Karpas-422 (cell line): ENCODE results near the gene CDCA3. TPM values are rescaled to one million over a fixed set of nuclear protein-coding genes. Genes with fewer than 3 reads are reported as not detected.

Source experiments
- DNase-seq: peaks from one replicate; pipeline ENCODE4 v3.0.0-alpha.2; 2015
- H2AFZ ChIP-seq: fragments of 200-600 bp; sonication (generic); 2 replicates; pipeline ENCODE4 v1.6.1; 2014; ENCODE audit warnings: antibody characterized with exemption, low read length, mixed read lengths
- H3K27ac ChIP-seq: fragments of 200-600 bp; sonication (generic); 2 replicates; pipeline ENCODE4 v1.5.1; 2014; ENCODE audit warnings: mild to moderate bottlenecking, low read length, moderate library complexity
- H3K27me3 ChIP-seq: fragments of 200-600 bp; sonication (generic); 2 replicates; pipeline ENCODE4 v1.6.1; 2014; ENCODE audit warnings: low read length, mixed read lengths
- H3K36me3 ChIP-seq: fragments of 200-600 bp; sonication (generic); 2 replicates; pipeline ENCODE4 v1.6.1; 2014; ENCODE audit warnings: low read length, mixed read lengths; ENCODE audit not compliant: insufficient read depth
- H3K4me1 ChIP-seq: fragments of 200-600 bp; sonication (generic); 2 replicates; pipeline ENCODE4 v1.6.1; 2014; ENCODE audit warnings: mild to moderate bottlenecking, low read length, mixed read lengths
- H3K4me2 ChIP-seq: fragments of 200-600 bp; sonication (generic); 2 replicates; pipeline ENCODE4 v1.6.1; 2014; ENCODE audit warnings: low read length, low read depth, mild to moderate bottlenecking; ENCODE audit not compliant: poor library complexity, severe bottlenecking
- H3K4me3 ChIP-seq: fragments of 200-600 bp; sonication (generic); 2 replicates; pipeline ENCODE4 v1.5.1; 2014; ENCODE audit warnings: mild to moderate bottlenecking, antibody characterized with exemption, low read length, mixed read lengths
- H3K79me2 ChIP-seq: fragments of 200-600 bp; sonication (generic); 2 replicates; pipeline ENCODE4 v1.6.1; 2014; ENCODE audit warnings: mild to moderate bottlenecking, low read length, mixed read lengths
- H3K9ac ChIP-seq: fragments of 200-600 bp; sonication (generic); 2 replicates; pipeline ENCODE4 v1.6.0; 2014; ENCODE audit warnings: low read length
- H3K9me2 ChIP-seq: fragments of 200-600 bp; sonication (generic), shearing (Covaris generic); replicated peaks from 2 replicates; pipeline ENCODE4 v1.6.0; 2014; ENCODE audit warnings: mild to moderate bottlenecking, low read length, moderate library complexity; ENCODE audit not compliant: insufficient read depth
- H3K9me3 ChIP-seq: fragments of 300-700, 200-600 bp; sonication (generic); 2 replicates; pipeline ENCODE4 v1.6.1; 2014; ENCODE audit warnings: low read length, mixed read lengths
- H4K20me1 ChIP-seq: fragments of 200-600 bp; sonication (generic); 2 replicates; pipeline ENCODE4 v1.6.1; 2014; ENCODE audit warnings: mild to moderate bottlenecking, antibody characterized with exemption, low read length, low read depth; ENCODE audit not compliant: insufficient read depth
- total RNA-seq: library from RNA; depleted of rRNA; stranded (reverse); fragments of >200 nt; shearing (Covaris generic); gene quantifications from 2 replicates; pipeline ENCODE4 v1.2.3, GENCODE V29; 2014; ENCODE audit warnings: low replicate concordance

CDCA3 gene
- total RNA-seq, 1 experiment from 2014 or later: 70.0 TPM

GRCh38 chr12:6863586-6864321 lies 12.7 kb upstream of the CDCA3 start:
- Histone ChIP-seq H3K36me3 (peaks cover 28% of the 10 kb centered on the region), H4K20me1 (peaks cover 12% of the 10 kb centered on the region), H3K27ac (no peak overlapping the region), H3K4me2 (no peak overlapping the region), H3K79me2 (peaks cover 14% of the 10 kb centered on the region), H3K9ac (no peak overlapping the region), H3K4me1 (peaks cover 15% of the 10 kb centered on the region), H3K27me3 (no peaks in the 10 kb centered on the region), H3K4me3 (no peak overlapping the region), H3K9me3 (no peaks in the 10 kb centered on the region), H3K9me2 (no peaks in the 10 kb centered on the region), H2AFZ (no peak overlapping the region)
- DNase-seq: no peak

GRCh38 chr12:6863033-6863432 lies 11.9 kb upstream of the CDCA3 start:
- Histone ChIP-seq H4K20me1 (peaks cover 5% of the 10 kb centered on the region), H3K27me3 (no peaks in the 10 kb centered on the region), H3K9ac (no peak overlapping the region), H3K4me1 (peaks cover 10% of the 10 kb centered on the region), H3K9me2 (no peaks in the 10 kb centered on the region), H3K36me3 (peaks cover 21% of the 10 kb centered on the region), H2AFZ (no peak overlapping the region), H3K27ac (no peak overlapping the region), H3K79me2 (peaks cover 7% of the 10 kb centered on the region), H3K4me3 (no peak overlapping the region), H3K4me2 (no peak overlapping the region), H3K9me3 (no peaks in the 10 kb centered on the region)
- no peak for DNase-seq

GRCh38 chr12:6861391-6861790 lies 10.3 kb upstream of the CDCA3 start:
- H3K9ac ChIP-seq: no peak overlapping the region
- H3K27ac ChIP-seq: no peak overlapping the region
- no peaks in the 10 kb centered on the region for H4K20me1 ChIP-seq
- no peaks in the 10 kb centered on the region for H3K79me2 ChIP-seq
- no peak overlapping the region for H3K4me2 ChIP-seq
- no peaks in the 10 kb centered on the region for H3K9me3 ChIP-seq
- H3K9me2 ChIP-seq: no peaks in the 10 kb centered on the region
- H3K4me1 ChIP-seq: peaks cover 2% of the 10 kb centered on the region
- peaks cover 26% of the 10 kb centered on the region; the same call in 1 of the 2 replicates for H3K36me3 ChIP-seq
- no peak overlapping the region for H2AFZ ChIP-seq
- no peak for DNase-seq
- H3K4me3 ChIP-seq: no peak overlapping the region
- no peaks in the 10 kb centered on the region for H3K27me3 ChIP-seq

- Histone ChIP-seq H3K36me3 (peaks cover 26% of the 10 kb centered on the region; the same call in 1 of the 2 replicates), H3K27me3 (no peaks in the 10 kb centered on the region), H3K79me2 (no peaks in the 10 kb centered on the region), H3K4me3 (no peak overlapping the region), H3K27ac (no peak overlapping the region), H3K9me3 (no peaks in the 10 kb centered on the region), H3K9ac (no peak overlapping the region), H2AFZ (no peak overlapping the region), H3K4me1 (no peaks in the 10 kb centered on the region), H3K9me2 (no peaks in the 10 kb centered on the region), H3K4me2 (no peak overlapping the region), H4K20me1 (no peaks in the 10 kb centered on the region)
- no peak for DNase-seq
Measured at GRCh38 chr12:6860942-6861341, 9.9 kb upstream of the CDCA3 start.

GRCh38 chr12:6860116-6860515 lies 9.0 kb upstream of the CDCA3 start:
- H3K36me3 ChIP-seq: peaks cover 28% of the 10 kb centered on the region; the same call in 1 of the 2 replicates
- no peak overlapping the region for H3K27ac ChIP-seq
- H3K27me3 ChIP-seq: no peaks in the 10 kb centered on the region
- H4K20me1 ChIP-seq: no peaks in the 10 kb centered on the region
- no peak overlapping the region for H2AFZ ChIP-seq
- H3K4me1 ChIP-seq: no peaks in the 10 kb centered on the region
- peaks cover 2% of the 10 kb centered on the region; the same call in 1 of the 2 replicates for H3K79me2 ChIP-seq
- no peaks in the 10 kb centered on the region for H3K9me3 ChIP-seq
- no peak for DNase-seq
- no peak overlapping the region for H3K4me2 ChIP-seq
- no peaks in the 10 kb centered on the region for H3K9me2 ChIP-seq
- no peak overlapping the region for H3K9ac ChIP-seq
- no peak overlapping the region for H3K4me3 ChIP-seq

GRCh38 chr12:6858799-6859198 lies 7.7 kb upstream of the CDCA3 start:
- no peak overlapping the region for H2AFZ ChIP-seq
- H3K4me1 ChIP-seq: peaks cover 4% of the 10 kb centered on the region
- no peaks in the 10 kb centered on the region for H3K9me2 ChIP-seq
- no peak overlapping the region for H3K4me3 ChIP-seq
- no peak overlapping the region for H3K27ac ChIP-seq
- no peaks in the 10 kb centered on the region for H3K27me3 ChIP-seq
- peaks cover 15% of the 10 kb centered on the region for H3K79me2 ChIP-seq
- no peak overlapping the region for H3K4me2 ChIP-seq
- DNase-seq: no peak
- H4K20me1 ChIP-seq: peaks cover 3% of the 10 kb centered on the region; the same call in 1 of the 2 replicates
- H3K36me3 ChIP-seq: peaks cover 23% of the 10 kb centered on the region; the same call in 1 of the 2 replicates
- no peaks in the 10 kb centered on the region for H3K9me3 ChIP-seq
- H3K9ac ChIP-seq: no peak overlapping the region

GRCh38 chr12:6855322-6855721 lies 4.2 kb upstream of the CDCA3 start:
- peaks cover 13% of the 10 kb centered on the region for H3K36me3 ChIP-seq
- no peak overlapping the region for H3K9ac ChIP-seq
- peaks cover 20% of the 10 kb centered on the region for H3K4me1 ChIP-seq
- no peak overlapping the region for H3K4me3 ChIP-seq
- H3K79me2 ChIP-seq: peaks cover 33% of the 10 kb centered on the region
- H3K27ac ChIP-seq: no peak overlapping the region
- no peak for DNase-seq
- no peaks in the 10 kb centered on the region for H3K9me2 ChIP-seq
- H3K27me3 ChIP-seq: no peaks in the 10 kb centered on the region
- H3K4me2 ChIP-seq: no peak overlapping the region
- no peak overlapping the region for H2AFZ ChIP-seq
- no peaks in the 10 kb centered on the region for H3K9me3 ChIP-seq
- H4K20me1 ChIP-seq: peaks cover 6% of the 10 kb centered on the region; the same call in 1 of the 2 replicates

- H3K9me2 ChIP-seq: no peaks in the 10 kb centered on the region
- DNase-seq: no peak
- H3K27ac ChIP-seq: peak overlapping the region; percentile 58; the same call in 1 of the 2 replicates
- no peaks in the 10 kb centered on the region for H3K9me3 ChIP-seq
- peak overlapping the region; percentile 82 for H3K4me2 ChIP-seq
- peak overlapping the region; percentile 90; the same call in 1 of the 2 replicates for H3K4me3 ChIP-seq
- peak overlapping the region; percentile 76 for H3K9ac ChIP-seq
- H4K20me1 ChIP-seq: peaks cover 6% of the 10 kb centered on the region; the same call in 1 of the 2 replicates
- H3K27me3 ChIP-seq: no peaks in the 10 kb centered on the region
- no peak overlapping the region for H2AFZ ChIP-seq
- H3K79me2 ChIP-seq: peaks cover 46% of the 10 kb centered on the region
- H3K4me1 ChIP-seq: peaks cover 33% of the 10 kb centered on the region
- H3K36me3 ChIP-seq: peaks cover 19% of the 10 kb centered on the region
Measured at GRCh38 chr12:6854036-6854435, 3.0 kb upstream of the CDCA3 start.
